ENCODE data around the gene ZCCHC9. TPM values are rescaled to one million over a fixed set of nuclear protein-coding genes. Genes with fewer than 3 reads are reported as not detected.

ZCCHC9 gene
- total and polyA plus RNA-seq, 4 experiments from 2014 or later: 20.0 to 26.1 (median 25.2) TPM

GRCh38 chr5:81315830-81316229 is 14.4 kb downstream of the ZCCHC9 start:
- CTCF ChIA-PET (ENCODE audit: partially characterized antibody): interaction anchor here (1.7 kb wide), 1 partner anchor 16 kb away, joined by 4 read pairs; no protein-coding TSS in a partner anchor
- POLR2A ChIA-PET (ENCODE audit: partially characterized antibody): no interaction called here
- Histone ChIP-seq H3K4me3 (ENCODE audit: low read length in 2 of 2) (no peak overlapping the region), H3K27me3 (ENCODE audit: insufficient read depth, low read length) (no peaks in the 10 kb centered on the region), H3K36me3 (ENCODE audit: insufficient read depth, low read length) (peaks cover 4% of the 10 kb centered on the region), H3K9me3 (ENCODE audit: control insufficient read depth in 1 of 2, low read length in 2 of 2) (no peaks in the 10 kb centered on the region), H3K27ac (ENCODE audit: low read depth, low read length) (no peak overlapping the region), H3K4me1 (ENCODE audit: insufficient read depth, low read length) (no peaks in the 10 kb centered on the region)
- intact Hi-C loops (cut with micrococcal nuclease): no loop called here
- Mint-ChIP-seq H3K27me3 (no peaks in the 10 kb centered on the region), H3K27ac (peak overlapping the region in 1 of 7 donors; percentile 13), H3K4me1 (no peaks in the 10 kb centered on the region), H3K36me3 (peaks cover 23 to 39% of the 10 kb centered on the region in 2 donors), H3K4me3 (no peak overlapping the region), H3K9me3 (peaks cover 0 to 2% (median 0%) of the 10 kb centered on the region in 8 donors)
- DNase-seq: no peak

- H3K27me3 Mint-ChIP-seq: no peaks in the 10 kb centered on the region
- H3K36me3 Mint-ChIP-seq: peaks cover 17 to 31% of the 10 kb centered on the region in 2 donors
- Histone ChIP-seq H3K27me3 (ENCODE audit: insufficient read depth, low read length) (no peaks in the 10 kb centered on the region), H3K9me3 (ENCODE audit: control insufficient read depth in 1 of 2, low read length in 2 of 2) (no peaks in the 10 kb centered on the region), H3K4me1 (ENCODE audit: insufficient read depth, low read length) (no peaks in the 10 kb centered on the region), H3K4me3 (ENCODE audit: low read length in 2 of 2) (no peak overlapping the region), H3K27ac (ENCODE audit: low read depth, low read length) (no peak overlapping the region), H3K36me3 (ENCODE audit: insufficient read depth, low read length) (no peaks in the 10 kb centered on the region)
- H3K9me3 Mint-ChIP-seq: peaks cover 0 to 2% (median 0%) of the 10 kb centered on the region in 8 donors
- intact Hi-C loops (cut with micrococcal nuclease): no loop called here
- POLR2A ChIA-PET (ENCODE audit: partially characterized antibody): no interaction called here
- no peak overlapping the region for H3K4me3 Mint-ChIP-seq
- no peaks in the 10 kb centered on the region for H3K4me1 Mint-ChIP-seq
- peak overlapping the region in 1 of 7 donors; percentile 41 for H3K27ac Mint-ChIP-seq
- no peak for DNase-seq
- CTCF ChIA-PET (ENCODE audit: partially characterized antibody): no interaction called here
These were observed 15.2 kb downstream of the ZCCHC9 start for GRCh38 chr5:81316571-81316970.

GRCh38 chr5:81317536-81317935 is 16.1 kb downstream of the ZCCHC9 start:
- Mint-ChIP-seq H3K9me3 (peaks cover 0 to 2% (median 0%) of the 10 kb centered on the region in 8 donors), H3K27me3 (no peaks in the 10 kb centered on the region), H3K36me3 (peaks cover 11 to 23% of the 10 kb centered on the region in 2 donors), H3K4me3 (no peak overlapping the region), H3K4me1 (no peaks in the 10 kb centered on the region), H3K27ac (no peak overlapping the region)
- DNase-seq: no peak
- Histone ChIP-seq H3K9me3 (ENCODE audit: control insufficient read depth in 1 of 2, low read length in 2 of 2) (no peaks in the 10 kb centered on the region), H3K27me3 (ENCODE audit: insufficient read depth, low read length) (no peaks in the 10 kb centered on the region), H3K4me3 (ENCODE audit: low read length in 2 of 2) (no peak overlapping the region), H3K27ac (ENCODE audit: low read depth, low read length) (no peak overlapping the region), H3K4me1 (ENCODE audit: insufficient read depth, low read length) (no peaks in the 10 kb centered on the region), H3K36me3 (ENCODE audit: insufficient read depth, low read length) (no peaks in the 10 kb centered on the region)
- intact Hi-C loops (cut with micrococcal nuclease): no loop called here
- CTCF ChIA-PET (ENCODE audit: partially characterized antibody): no interaction called here
- POLR2A ChIA-PET (ENCODE audit: partially characterized antibody): no interaction called here

- Histone ChIP-seq H3K27ac (ENCODE audit: low read depth, low read length) (no peak overlapping the region), H3K27me3 (ENCODE audit: insufficient read depth, low read length) (no peaks in the 10 kb centered on the region), H3K9me3 (ENCODE audit: control insufficient read depth in 1 of 2, low read length in 2 of 2) (no peaks in the 10 kb centered on the region), H3K4me1 (ENCODE audit: insufficient read depth, low read length) (no peaks in the 10 kb centered on the region), H3K36me3 (ENCODE audit: insufficient read depth, low read length) (no peaks in the 10 kb centered on the region), H3K4me3 (ENCODE audit: low read length in 2 of 2) (no peak overlapping the region)
- no peaks in the 10 kb centered on the region for H3K36me3 Mint-ChIP-seq
- no peak overlapping the region for H3K27ac Mint-ChIP-seq
- CTCF ChIA-PET (ENCODE audit: partially characterized antibody): no interaction called here
- no peaks in the 10 kb centered on the region for H3K4me1 Mint-ChIP-seq
- H3K27me3 Mint-ChIP-seq: no peaks in the 10 kb centered on the region
- POLR2A ChIA-PET (ENCODE audit: partially characterized antibody): no interaction called here
- no peaks in the 10 kb centered on the region for H3K9me3 Mint-ChIP-seq
- no peak for DNase-seq
- H3K4me3 Mint-ChIP-seq: no peak overlapping the region
- intact Hi-C loops (cut with micrococcal nuclease): no loop called here
These were observed 25.2 kb downstream of the ZCCHC9 start for GRCh38 chr5:81326554-81326953.

GRCh38 chr5:81334304-81335061 is 33.1 kb downstream of the ZCCHC9 start:
- Histone ChIP-seq H3K27ac (ENCODE audit: low read depth, low read length) (no peak overlapping the region), H3K4me3 (ENCODE audit: low read length in 2 of 2) (no peak overlapping the region), H3K4me1 (ENCODE audit: insufficient read depth, low read length) (no peaks in the 10 kb centered on the region), H3K36me3 (ENCODE audit: insufficient read depth, low read length) (no peaks in the 10 kb centered on the region), H3K9me3 (ENCODE audit: control insufficient read depth in 1 of 2, low read length in 2 of 2) (no peaks in the 10 kb centered on the region), H3K27me3 (ENCODE audit: insufficient read depth, low read length) (no peaks in the 10 kb centered on the region)
- Mint-ChIP-seq H3K27me3 (peaks cover 0 to 6% of the 10 kb centered on the region in 2 donors), H3K9me3 (peaks cover 0 to 8% (median 3%) of the 10 kb centered on the region in 8 donors), H3K4me3 (peak overlapping the region in 4 of 8 donors; percentile 2 to 59 (median 34)), H3K36me3 (no peaks in the 10 kb centered on the region), H3K4me1 (peaks cover 0 to 3% (median 0%) of the 10 kb centered on the region in 4 donors), H3K27ac (peak overlapping the region in 2 of 7 donors; percentile 50 to 74)
- ChIA-PET CTCF (ENCODE audit: partially characterized antibody) (no interaction called here), POLR2A (ENCODE audit: partially characterized antibody) (interaction anchor here (0.6 kb wide), 1 partner anchor 79 kb away, joined by 3 read pairs; no protein-coding TSS in a partner anchor)
- intact Hi-C loops (cut with micrococcal nuclease): no loop called here
- no peak for DNase-seq

GRCh38 chr5:81335946-81336345 is 34.6 kb downstream of the ZCCHC9 start:
- intact Hi-C loops (cut with micrococcal nuclease): no loop called here
- no peak overlapping the region for H3K4me3 Mint-ChIP-seq
- H3K9me3 Mint-ChIP-seq: peaks cover 0 to 8% (median 3%) of the 10 kb centered on the region in 8 donors
- peaks cover 0 to 7% of the 10 kb centered on the region in 2 donors for H3K27me3 Mint-ChIP-seq
- H3K4me1 Mint-ChIP-seq: peaks cover 0 to 3% (median 0%) of the 10 kb centered on the region in 4 donors
- Histone ChIP-seq H3K36me3 (ENCODE audit: insufficient read depth, low read length) (no peaks in the 10 kb centered on the region), H3K27me3 (ENCODE audit: insufficient read depth, low read length) (no peaks in the 10 kb centered on the region), H3K9me3 (ENCODE audit: control insufficient read depth in 1 of 2, low read length in 2 of 2) (no peaks in the 10 kb centered on the region), H3K4me3 (ENCODE audit: low read length in 2 of 2) (no peak overlapping the region), H3K27ac (ENCODE audit: low read depth, low read length) (no peak overlapping the region), H3K4me1 (ENCODE audit: insufficient read depth, low read length) (no peaks in the 10 kb centered on the region)
- no peaks in the 10 kb centered on the region for H3K36me3 Mint-ChIP-seq
- ChIA-PET CTCF (ENCODE audit: partially characterized antibody) (no interaction called here), POLR2A (ENCODE audit: partially characterized antibody) (no interaction called here)
- no peak for DNase-seq
- H3K27ac Mint-ChIP-seq: no peak overlapping the region

GRCh38 chr5:81336556-81336955 is 35.2 kb downstream of the ZCCHC9 start:
- H3K36me3 ChIP-seq (ENCODE audit: insufficient read depth, low read length): no peaks in the 10 kb centered on the region
- no peaks in the 10 kb centered on the region for H3K36me3 Mint-ChIP-seq
- no peak overlapping the region for H3K27ac ChIP-seq (ENCODE audit: low read depth, low read length)
- H3K27ac Mint-ChIP-seq: no peak overlapping the region
- intact Hi-C loops (cut with micrococcal nuclease): no loop called here
- H3K9me3 Mint-ChIP-seq: peaks cover 0 to 8% (median 3%) of the 10 kb centered on the region in 8 donors
- peaks cover 3% of the 10 kb centered on the region for H3K27me3 ChIP-seq (ENCODE audit: insufficient read depth, low read length)
- H3K4me1 Mint-ChIP-seq: peaks cover 0 to 3% (median 0%) of the 10 kb centered on the region in 4 donors
- no peak for DNase-seq
- POLR2A ChIA-PET (ENCODE audit: partially characterized antibody): no interaction called here
- CTCF ChIA-PET (ENCODE audit: partially characterized antibody): no interaction called here
- no peaks in the 10 kb centered on the region for H3K9me3 ChIP-seq (ENCODE audit: control insufficient read depth in 1 of 2, low read length in 2 of 2)
- H3K4me3 Mint-ChIP-seq: no peak overlapping the region
- no peak overlapping the region for H3K4me3 ChIP-seq (ENCODE audit: low read length in 2 of 2)
- H3K27me3 Mint-ChIP-seq: peaks cover under 1 to 7% of the 10 kb centered on the region in 2 donors
- no peaks in the 10 kb centered on the region for H3K4me1 ChIP-seq (ENCODE audit: insufficient read depth, low read length)

All from CD4-positive, alpha-beta memory T cell (primary cell).